ENCODE results near the gene MARCHF3. TPM values are rescaled to one million over a fixed set of nuclear protein-coding genes. Genes with fewer than 3 reads are reported as not detected.

Gene MARCHF3
- total and polyA plus RNA-seq, 10 of the 15 experiments (the other 5 are each of a cell fraction or from before 2014, with no cell fraction given), result 3.6 to 24.1 (median 11.3) TPM

- no peak for TF ChIP-seq ZNF274 (IDR thresholded peaks at IDR 0.05; ENCODE audit: insufficient read depth, insufficient read length)
- no peak for TF ChIP-seq HCFC1 (IDR thresholded peaks at IDR 0.05; ENCODE audit: low read length)
- TF ChIP-seq STAT3 (IDR thresholded peaks at IDR 0.05; ENCODE audit: low read depth, low read length), result no peak
- TF ChIP-seq SMAD5 (IDR thresholded peaks at IDR 0.05; ENCODE audit: low read depth), result no peak
Measured at GRCh38 chr5:126877602-126878001, 152.8 kb downstream of the MARCHF3 start (continued).

GRCh38 chr5:126875303-126875785, 155.0 kb downstream of the MARCHF3 start:
- Histone ChIP-seq H3K27me3 (replicated peaks in 1 of 2; ENCODE audit: control insufficient read depth in 2 of 2, insufficient read depth in 2 of 2, low read length in 1 of 2) (no peaks in the 10 kb centered on the region), H3K4me3 (no peak overlapping the region), H3K27ac (ENCODE audit: control insufficient read depth, insufficient read depth) (no peak overlapping the region), H3K9me3 (replicated peaks; ENCODE audit: control insufficient read depth, insufficient read depth, low read length) (no peaks in the 10 kb centered on the region), H3K36me3 (ENCODE audit: control insufficient read depth in 2 of 2, insufficient read depth in 2 of 2, low read length in 1 of 2) (no peaks in the 10 kb centered on the region), H3K4me2 (ENCODE audit: control insufficient read depth, insufficient read depth) (no peak overlapping the region), H2AFZ (ENCODE audit: control insufficient read depth, low read depth, low read length) (no peak overlapping the region), H3K79me2 (ENCODE audit: control insufficient read depth, insufficient read depth, low read length) (no peaks in the 10 kb centered on the region), H3K9ac (ENCODE audit: control insufficient read depth, insufficient read depth, low read length) (no peak overlapping the region), H4K20me1 (ENCODE audit: control insufficient read depth, insufficient read depth) (no peaks in the 10 kb centered on the region), H3K4me1 (ENCODE audit: control insufficient read depth, insufficient read depth, low read length) (no peaks in the 10 kb centered on the region)
- ChIA-PET SMC1A (ENCODE audit: uncharacterized antibody, unreplicated experiment) (no interaction called here), RAD21 (ENCODE audit: unreplicated experiment) (no interaction called here), POLR2A (interaction anchor here (0.9 kb wide), 1 partner anchor 156 kb away, joined by 3 read pairs; no protein-coding TSS in a partner anchor), CTCF (no interaction called here)
- no peak for ATAC-seq
- BruUV-seq (replicated peaks), result no TSS peak
- WGBS (ENCODE audit: insufficient coverage, insufficient replicate concordance, low lambda C conversion rate, missing lambda C conversion rate), result 83% methylated on average over 13 of the region's 13 CpGs
- in situ Hi-C loops (cut with MboI), result no loop called here
- intact Hi-C loops (cut with micrococcal nuclease; ENCODE audit: unreplicated experiment), result no loop called here
- TF ChIP-seq PAX5 (IDR thresholded peaks at IDR 0.05; ENCODE audit: borderline replicate concordance, low read depth, low read length), result no peak
- TF ChIP-seq E2F8 (IDR thresholded peaks at IDR 0.05; ENCODE audit: low read depth, partially characterized antibody), result no peak
- no peak for TF ChIP-seq MLLT1 (IDR thresholded peaks at IDR 0.05)
- TF ChIP-seq KDM1A (IDR thresholded peaks at IDR 0.05; ENCODE audit: borderline replicate concordance), result no peak
- no peak for TF ChIP-seq YY1 (IDR thresholded peaks at IDR 0.05; ENCODE audit: low read depth, low read length)
- no peak for DNase-seq (ENCODE audit: low read depth, low spot score)
- no peak for FAIRE-seq

Data from GM12878 (cell line).